Colonic mucosa (tissue), 4 donors: ENCODE measurements around the gene ACOX2. TPM values are rescaled to one million over a fixed set of nuclear protein-coding genes. Genes with fewer than 3 reads are reported as not detected.

Experiments
- DNase-seq: peaks from one replicate; pipeline ENCODE4 v3.0.0-alpha.2; 2020
- H3K27ac ChIP-seq: fragments of 200-600 bp; one replicate; pipeline ENCODE4 v1.8.0; 2021
- H3K27me3 ChIP-seq: fragments of 200-600 bp; one replicate; pipeline ENCODE4 v1.8.0; 2021
- H3K36me3 ChIP-seq: fragments of 200-600 bp; one replicate; pipeline ENCODE4 v1.8.0; 2021
- H3K4me1 ChIP-seq: fragments of 200-600 bp; one replicate; pipeline ENCODE4 v1.8.0; 2021; ENCODE audit warnings: mild to moderate bottlenecking
- H3K4me3 ChIP-seq: fragments of 200-600 bp; one replicate; pipeline ENCODE4 v1.8.0; 2021
- H3K9ac ChIP-seq, 2 donors: one replicate each; pipeline ENCODE4 v1.7.0; 2013; ENCODE audit warnings: control low read depth in 2 of 2, low read depth in 2 of 2, low read length in 2 of 2
- H3K9me3 ChIP-seq: fragments of 200-600 bp; one replicate; pipeline ENCODE4 v1.8.0; 2021
- CTCF ChIP-seq: fragments of 200-600 bp; IDR thresholded peaks from one replicate; pipeline ENCODE4 v1.8.0; 2022; ENCODE audit warnings: antibody characterized with exemption, mild to moderate bottlenecking
- intact Hi-C: fragments of 100-400 bp; cut with DNase I; formaldehyde crosslinking; loops from one replicate; pipeline ENCODE4 v1.14.1; 2022
- total RNA-seq, 2 donors: library from RNA; stranded (reverse); fragmentation: NEBNext Ultra II Directional in 1 of 2; extraction: Animal tissue kit (Norgen Biotek cat#: 25700) in 1 of 2; gene quantifications; one replicate each; pipeline ENCODE4 v1.2.1, GENCODE V29; 2021
- donor health status: healthy.
- donor health status: DM: no; HTN: no; CAD: no.
- donor health status: DM: no; HTN: no; CAD: no.

The ACOX2 gene
- total RNA-seq, 2 donors from 2014 or later, result 14.6 to 22.4 TPM

DNA sequence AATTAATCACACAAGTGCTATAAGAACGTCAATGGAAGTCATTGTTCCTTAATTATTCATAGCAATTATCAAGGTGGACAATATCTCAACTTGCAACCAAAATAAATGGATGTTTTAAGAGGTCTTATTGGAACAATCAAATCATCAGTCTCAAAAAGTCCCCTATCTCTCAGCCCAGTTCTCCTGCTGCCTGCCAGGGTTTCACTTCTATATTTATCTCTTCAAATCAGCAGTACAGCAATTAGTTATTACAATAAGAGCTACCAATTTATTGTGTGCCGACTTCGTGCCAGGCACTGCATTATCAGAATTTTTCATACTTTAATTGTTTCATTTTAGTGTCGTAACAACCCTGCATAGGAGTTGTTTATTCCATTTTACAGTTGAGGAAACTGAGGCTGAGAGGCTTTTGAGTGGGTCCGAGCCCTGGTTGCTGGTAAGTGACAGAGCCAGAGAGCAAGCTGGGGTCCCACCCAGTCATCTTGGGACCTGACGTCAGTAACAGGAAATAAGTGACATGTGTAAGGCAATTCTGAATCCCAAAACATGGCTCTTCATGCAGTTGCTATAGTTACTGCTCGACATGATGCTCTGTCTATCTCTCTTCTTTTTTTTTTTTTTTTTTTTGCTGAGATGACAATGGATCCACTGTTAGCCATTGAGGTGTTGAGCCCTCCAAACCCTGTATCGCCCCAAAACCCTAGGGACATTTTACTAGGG is 53.9 kb downstream of the ACOX2 start:
- H3K9me3 ChIP-seq, result no peaks in the 10 kb centered on the region
- no peak overlapping the region for H3K27ac ChIP-seq
- H3K4me3 ChIP-seq, result no peak overlapping the region
- no peak overlapping the region for H3K9ac ChIP-seq
- no peak for DNase-seq
- no peaks in the 10 kb centered on the region for H3K27me3 ChIP-seq
- no peaks in the 10 kb centered on the region for H3K4me1 ChIP-seq
- intact Hi-C loops, result no loop called here
- no peak for TF ChIP-seq CTCF
- no peaks in the 10 kb centered on the region for H3K36me3 ChIP-seq

GRCh38 chr3:58480309-58480708 is 56.7 kb downstream of the ACOX2 start:
- H3K4me1 ChIP-seq, result no peaks in the 10 kb centered on the region
- intact Hi-C loops, result no loop called here
- no peaks in the 10 kb centered on the region for H3K9me3 ChIP-seq

DNA sequence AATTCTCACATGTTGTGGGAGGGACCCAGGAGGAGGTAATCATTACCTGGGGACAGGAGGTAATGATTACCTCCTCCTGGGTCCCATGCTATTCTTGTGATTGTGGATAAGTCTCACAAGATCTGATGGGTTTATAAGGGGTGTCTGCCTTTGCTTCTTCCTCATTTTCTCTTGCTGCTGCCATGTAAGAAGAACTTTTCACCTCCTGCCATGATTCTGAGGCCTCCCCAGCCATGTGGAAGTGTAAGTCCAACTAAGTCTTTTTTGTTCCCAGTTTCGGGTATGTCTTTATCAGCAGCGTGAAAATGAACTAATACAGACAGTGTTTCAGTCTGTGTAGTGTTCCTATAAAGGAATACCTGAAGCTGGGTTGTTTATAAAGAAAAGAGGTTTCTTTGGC is 58.2 kb downstream of the ACOX2 start:
- H3K4me1 ChIP-seq, result no peaks in the 10 kb centered on the region
- no peak for TF ChIP-seq CTCF
- no peak for DNase-seq
- no peaks in the 10 kb centered on the region for H3K27me3 ChIP-seq
- no peaks in the 10 kb centered on the region for H3K9me3 ChIP-seq
- no peak overlapping the region for H3K9ac ChIP-seq
- no peaks in the 10 kb centered on the region for H3K36me3 ChIP-seq
- no peak overlapping the region for H3K4me3 ChIP-seq
- intact Hi-C loops, result no loop called here
- H3K27ac ChIP-seq, result no peak overlapping the region

More at GRCh38 chr3:58480309-58480708, 56.7 kb downstream of the ACOX2 start:
- Histone ChIP-seq H3K27ac (no peak overlapping the region), H3K9ac (no peak overlapping the region), H3K4me3 (no peak overlapping the region), H3K36me3 (no peaks in the 10 kb centered on the region), H3K27me3 (no peaks in the 10 kb centered on the region)
- no peak for TF ChIP-seq CTCF
- no peak for DNase-seq

- TF ChIP-seq CTCF, result no peak
- DNase-seq, result no peak
- H3K36me3 ChIP-seq, result no peaks in the 10 kb centered on the region
- no peaks in the 10 kb centered on the region for H3K27me3 ChIP-seq
- H3K4me3 ChIP-seq, result no peak overlapping the region
- H3K9ac ChIP-seq, result no peak overlapping the region
- H3K27ac ChIP-seq, result no peak overlapping the region
- H3K9me3 ChIP-seq, result no peaks in the 10 kb centered on the region
- intact Hi-C loops, result no loop called here
- peaks cover 6% of the 10 kb centered on the region for H3K4me1 ChIP-seq
Measured at GRCh38 chr3:58474967-58475578, 61.9 kb downstream of the ACOX2 start.

- Histone ChIP-seq H3K4me3 (no peak overlapping the region), H3K36me3 (no peaks in the 10 kb centered on the region), H3K27ac (no peak overlapping the region), H3K27me3 (no peaks in the 10 kb centered on the region), H3K9me3 (no peaks in the 10 kb centered on the region), H3K9ac (no peak overlapping the region), H3K4me1 (peaks cover 6% of the 10 kb centered on the region)
- no peak for TF ChIP-seq CTCF
- intact Hi-C loops, result no loop called here
- DNase-seq, result no peak
Measured at GRCh38 chr3:58474348-58474911, 62.6 kb downstream of the ACOX2 start.
